ENCODE results near the gene PCDHA4. TPM values are rescaled to one million over a fixed set of nuclear protein-coding genes. Genes with fewer than 3 reads are reported as not detected.

PCDHA4 gene
- total and polyA plus RNA-seq, 2 of the 13 experiments (the other 11 are each of a cell fraction or from before 2014, with no cell fraction given), result not detected

GRCh38 chr5:140842798-140843733 is 36.2 kb downstream of the PCDHA4 start (continued):
- TF ChIP-seq ZNF260 (CRISPR knock-in tag; IDR thresholded peaks at IDR 0.05; ENCODE audit: borderline replicate concordance, low read depth), result no peak
- no peak for TF ChIP-seq AKNA (CRISPR knock-in tag; IDR thresholded peaks at IDR 0.05; ENCODE audit: borderline replicate concordance)
- no peak for TF ChIP-seq ZNF431 (CRISPR knock-in tag; IDR thresholded peaks at IDR 0.05; ENCODE audit: borderline replicate concordance, low read depth)
- TF ChIP-seq FOXA3 (CRISPR knock-in tag; IDR thresholded peaks at IDR 0.05), result no peak
- no peak for TF ChIP-seq SP5 (CRISPR knock-in tag; IDR thresholded peaks at IDR 0.05; ENCODE audit: borderline replicate concordance, low read depth)
- TF ChIP-seq ZBTB7A (CRISPR knock-in tag; IDR thresholded peaks at IDR 0.05), result no peak

Data from HepG2 (cell line).